SK-N-SH (cell line): Measurements from ENCODE around the gene CCR9.

Source experiments
- CTCF ChIP-seq: fragments of 200-600 bp; sonication (generic); IDR thresholded peaks from 2 replicates; pipeline ENCODE4 v1.6.1; 2017; ENCODE audit warnings: antibody characterized with exemption, mild to moderate bottlenecking, moderate library complexity
- POLR2AphosphoS5 ChIP-seq: IDR thresholded peaks from 2 replicates; pipeline ENCODE4 v1.6.1; 2012; ENCODE audit warnings: low read depth, low read length
- REST ChIP-seq: IDR thresholded peaks from 2 replicates; pipeline ENCODE4 v1.6.1; 2012; ENCODE audit warnings: mild to moderate bottlenecking, low read depth, low read length, moderate library complexity
- TEAD4 ChIP-seq: IDR thresholded peaks from 2 replicates; pipeline ENCODE4 v1.4.0; 2012; ENCODE audit warnings: mild to moderate bottlenecking, borderline replicate concordance; ENCODE audit not compliant: insufficient read depth

GRCh38 chr3:45937206-45938042, 51.1 kb downstream of the CCR9 start:
- TF ChIP-seq CTCF (no peak), REST (no peak), POLR2AphosphoS5 (no peak), TEAD4 (no peak)
